K562 treated with DMSO at 1 percent for 4 hours (cell line): ENCODE data around the gene ARMH3. TPM values are rescaled to one million over a fixed set of nuclear protein-coding genes. Genes with fewer than 3 reads are reported as not detected.

Source experiments
- total RNA-seq: library from RNA; unstranded; fragments of 300-600 nt; gene quantifications from 2 replicates; pipeline ENCODE4 v1.2.3, GENCODE V29; 2022; ENCODE audit not compliant: insufficient read depth

The ARMH3 gene, protein sequence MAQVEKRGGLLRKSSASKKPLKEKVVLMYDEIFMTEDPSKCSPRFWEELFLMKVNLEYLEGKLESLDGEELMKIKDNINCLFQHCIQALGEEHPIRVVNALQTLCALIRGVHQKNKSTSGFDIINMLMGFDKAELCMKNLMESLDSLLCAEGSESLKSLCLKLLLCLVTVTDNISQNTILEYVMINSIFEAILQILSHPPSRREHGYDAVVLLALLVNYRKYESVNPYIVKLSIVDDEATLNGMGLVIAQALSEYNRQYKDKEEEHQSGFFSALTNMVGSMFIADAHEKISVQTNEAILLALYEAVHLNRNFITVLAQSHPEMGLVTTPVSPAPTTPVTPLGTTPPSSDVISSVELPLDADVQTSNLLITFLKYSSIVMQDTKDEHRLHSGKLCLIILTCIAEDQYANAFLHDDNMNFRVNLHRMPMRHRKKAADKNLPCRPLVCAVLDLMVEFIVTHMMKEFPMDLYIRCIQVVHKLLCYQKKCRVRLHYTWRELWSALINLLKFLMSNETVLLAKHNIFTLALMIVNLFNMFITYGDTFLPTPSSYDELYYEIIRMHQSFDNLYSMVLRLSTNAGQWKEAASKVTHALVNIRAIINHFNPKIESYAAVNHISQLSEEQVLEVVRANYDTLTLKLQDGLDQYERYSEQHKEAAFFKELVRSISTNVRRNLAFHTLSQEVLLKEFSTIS
- not detected in 2 replicates for total RNA-seq

DNA sequence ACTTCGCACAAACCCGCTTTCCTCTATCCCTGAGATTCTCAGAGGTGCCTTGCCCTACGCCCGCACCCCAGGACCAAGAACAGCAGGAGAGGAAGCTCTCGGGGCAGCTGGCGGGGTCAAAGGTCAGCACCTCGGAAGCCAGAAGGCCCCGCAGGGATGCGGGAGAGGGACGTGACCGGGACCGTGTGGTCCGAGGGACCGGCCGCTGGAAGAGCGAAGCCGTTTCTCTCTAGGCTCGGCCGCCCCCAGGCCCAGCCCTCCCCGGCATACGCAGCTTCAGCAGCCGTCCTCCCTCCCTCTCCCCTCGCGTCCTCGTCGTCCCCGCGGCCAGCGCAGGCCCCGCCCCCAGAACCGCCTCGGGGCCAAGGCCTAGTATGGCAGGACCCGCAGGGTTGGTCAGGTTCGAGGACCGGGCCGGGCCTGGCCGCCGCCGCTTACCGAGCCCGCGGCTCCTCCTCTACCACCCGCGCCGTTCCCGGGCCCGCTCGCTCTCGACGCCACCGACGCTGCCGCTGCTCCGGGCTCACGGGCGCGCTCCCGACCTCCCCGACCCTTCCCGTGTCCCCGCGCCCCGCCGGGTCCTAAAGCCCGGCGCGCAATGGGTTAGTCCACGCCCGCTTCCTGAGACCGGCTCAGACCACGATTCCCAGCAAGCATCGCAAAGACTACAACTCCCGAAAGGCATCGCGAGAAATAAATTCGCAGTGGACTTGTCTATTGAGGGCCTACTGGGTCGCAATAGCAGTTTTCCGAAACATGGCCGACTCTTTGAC is at the start of gene ARMH3:
Gene ARMH3, minus strand, starts transcription at position 527 of the 773 bp plus-strand sequence. CDS start 16,059 bp downstream, outside the sequence.

DNA sequence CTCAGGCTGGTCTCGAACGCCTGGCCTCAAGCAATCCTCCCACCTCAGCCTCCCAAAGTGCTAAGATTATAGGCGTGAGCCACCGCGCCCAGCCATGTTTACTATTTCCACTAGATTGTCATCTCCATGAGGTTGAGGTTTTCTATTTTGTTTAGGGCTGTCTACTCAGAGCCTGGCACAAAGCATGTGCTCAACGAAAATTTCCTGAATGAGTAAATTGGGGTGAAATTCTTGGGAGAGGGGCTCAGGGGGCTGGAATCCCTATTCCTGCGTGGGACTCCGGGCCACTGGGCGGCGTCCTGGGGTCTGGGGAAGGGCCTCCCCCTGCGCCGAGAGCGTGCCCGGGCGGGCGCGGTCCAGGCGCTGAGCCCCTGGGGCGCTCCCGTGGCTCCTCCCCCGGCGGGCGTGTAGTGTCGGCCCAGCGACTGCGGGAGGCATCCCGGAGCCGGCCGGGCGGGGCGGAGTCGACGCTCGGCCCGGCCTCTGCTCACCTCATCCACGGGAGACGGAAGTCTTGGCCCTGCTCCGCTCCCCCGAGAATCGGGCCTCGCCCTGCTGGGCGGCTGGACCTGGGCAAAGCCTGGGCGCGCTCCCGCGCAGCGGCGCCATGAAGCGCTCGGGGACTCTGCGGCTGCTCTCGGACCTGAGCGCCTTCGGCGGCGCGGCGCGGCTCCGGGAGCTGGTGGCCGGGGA is 9.0 kb upstream of the ARMH3 start, which contains the start of gene HPS6:
Gene HPS6, plus strand, starts transcription at position 482 of the 693 bp plus-strand sequence. Its CDS starts 126 bp downstream, at position 608.

DNA sequence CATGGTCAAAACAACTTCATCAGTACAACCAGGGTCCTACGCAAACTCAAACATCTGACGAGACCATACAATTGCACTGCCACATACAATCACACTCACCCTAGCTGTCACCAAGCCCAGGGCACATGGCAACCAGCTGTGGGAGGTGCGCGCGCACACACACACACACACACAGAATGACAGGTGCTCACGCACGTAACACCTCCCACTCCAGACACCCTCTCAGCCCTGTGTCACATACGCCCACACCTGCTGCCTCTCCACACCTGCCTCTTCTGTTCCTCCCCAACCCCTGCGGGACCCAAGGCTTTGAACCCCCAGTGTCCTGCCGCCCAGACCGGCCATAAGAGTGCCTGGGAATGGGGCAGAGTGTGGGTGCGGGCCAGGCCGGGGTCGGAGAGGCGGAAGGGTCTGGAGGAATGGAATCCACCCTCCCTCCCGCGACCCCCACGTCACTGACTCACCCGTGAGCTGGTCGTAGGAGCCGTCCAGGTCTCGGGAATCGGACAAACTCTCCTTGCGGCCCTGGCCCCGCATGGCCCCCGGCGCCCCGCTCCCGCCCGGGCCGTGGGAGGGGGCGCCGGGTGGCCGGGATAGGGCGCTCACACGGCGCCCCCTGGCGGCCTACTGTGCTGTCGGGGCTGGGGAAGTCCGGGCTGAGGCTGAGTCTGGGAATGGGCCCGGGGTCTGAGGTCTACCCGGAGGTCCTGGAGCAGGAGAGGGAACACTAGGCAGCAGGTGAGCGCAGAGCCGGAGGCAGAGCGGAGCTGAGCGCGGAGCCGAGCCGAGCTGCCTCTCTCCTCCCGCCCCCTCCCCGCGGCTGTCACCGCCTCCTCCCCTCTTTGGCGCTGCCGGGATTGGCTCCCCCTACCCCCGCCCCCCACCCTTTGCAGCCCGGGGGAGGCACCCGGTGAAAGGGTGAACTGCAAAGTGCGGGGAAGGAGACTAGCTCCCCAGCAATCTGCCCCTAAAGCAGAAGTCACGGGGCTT is 212.6 kb downstream of the ARMH3 start, which contains the start of gene KCNIP2:
Gene KCNIP2, minus strand, starts transcription at position 769 of the 990 bp plus-strand sequence. Its CDS starts 232 bp downstream, at position 537.

DNA sequence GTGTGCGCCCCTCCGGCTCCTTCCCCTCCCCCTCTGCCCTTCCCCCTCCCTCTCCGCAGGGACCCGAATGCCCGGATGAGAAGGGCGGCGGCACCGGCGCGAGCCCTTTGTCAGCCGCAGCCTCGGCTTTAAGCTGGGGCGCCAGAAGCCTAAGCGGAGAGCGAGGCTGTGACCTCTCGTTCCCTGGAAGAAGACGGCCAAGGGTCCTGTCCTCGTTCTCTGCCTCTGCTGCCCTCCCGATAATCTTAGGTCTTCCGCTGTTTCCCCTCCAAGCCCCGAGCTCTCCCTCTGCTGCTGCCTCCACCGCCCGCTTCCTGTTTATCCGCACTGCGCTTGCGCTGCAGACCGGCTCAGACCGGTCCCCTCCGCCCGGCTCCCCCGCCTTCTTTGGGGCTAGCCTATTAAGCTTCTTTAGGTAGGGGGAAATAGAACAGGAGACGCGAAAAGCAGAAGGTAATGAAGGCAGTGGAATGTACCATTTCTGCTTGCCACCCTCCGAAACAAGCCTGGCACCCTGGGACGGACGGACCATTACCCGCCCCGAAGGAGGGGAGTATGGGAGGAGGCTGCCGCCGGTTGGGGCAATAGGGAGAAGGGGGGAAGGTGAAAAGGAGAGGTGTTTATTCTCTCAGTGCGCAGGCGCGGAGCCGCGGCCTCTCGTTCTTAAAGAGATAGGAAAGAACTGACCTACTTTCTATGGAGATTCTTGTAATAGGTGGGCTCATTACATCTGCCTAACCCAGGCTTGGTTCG is 237.7 kb downstream of the ARMH3 start, which contains the start of gene OGA:
Gene OGA, minus strand, starts transcription at position 326 of the 753 bp plus-strand sequence. CDS start 422 bp downstream, outside the sequence.

Other genes starting within 250 kb of the ARMH3 start
- 27.9 and 31.3 TPM in 2 replicates for gene OGA, start 237.7 kb downstream of the ARMH3 start, total RNA-seq
- gene KCNIP2, start 212.4 kb downstream of the ARMH3 start, total RNA-seq, result 2.6 TPM in 1 of 2 replicates, not detected in the other
- gene HPS6, start 9.2 kb upstream of the ARMH3 start, total RNA-seq, result 6.1 and 7.8 TPM in 2 replicates
- gene LDB1, start 64.2 kb upstream of the ARMH3 start, total RNA-seq, result 45.9 and 72.4 TPM in 2 replicates
- 7.0 and 8.3 TPM in 2 replicates for gene PPRC1, start 76.9 kb upstream of the ARMH3 start, total RNA-seq
- 43.9 and 52.6 TPM in 2 replicates for gene NOLC1, start 96.2 kb upstream of the ARMH3 start, total RNA-seq
- gene ELOVL3, start 170.1 kb upstream of the ARMH3 start, total RNA-seq, result not detected in 2 replicates
- not detected in 2 replicates for gene PITX3, start 185.3 kb upstream of the ARMH3 start, total RNA-seq
- 31.9 and 38.3 TPM in 2 replicates for gene GBF1, start 189.4 kb upstream of the ARMH3 start, total RNA-seq